T47D (cell line): ENCODE results near the gene VAPB.

Experiments
- DNase-seq, 2 experiments: peaks; one replicate each; pipeline versions ENCODE4 v3.0.0 to v3.0.0-alpha.2; 2011 to 2012; ENCODE audit warnings: low read depth in 1 of 2, low spot score in 1 of 2
- JUND ChIP-seq: IDR thresholded peaks from 2 replicates; pipeline ENCODE4 v1.6.1; 2012; ENCODE audit warnings: low read depth
- in situ Hi-C: cut with HindIII; loops from 2 replicates; pipeline ENCODE4 v1.10.0; 2016; ENCODE audit warnings: low sequenced_read_pairs, low pct_unique_long_range_greater_than_20kb

VAPB gene, protein sequence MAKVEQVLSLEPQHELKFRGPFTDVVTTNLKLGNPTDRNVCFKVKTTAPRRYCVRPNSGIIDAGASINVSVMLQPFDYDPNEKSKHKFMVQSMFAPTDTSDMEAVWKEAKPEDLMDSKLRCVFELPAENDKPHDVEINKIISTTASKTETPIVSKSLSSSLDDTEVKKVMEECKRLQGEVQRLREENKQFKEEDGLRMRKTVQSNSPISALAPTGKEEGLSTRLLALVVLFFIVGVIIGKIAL

DNA sequence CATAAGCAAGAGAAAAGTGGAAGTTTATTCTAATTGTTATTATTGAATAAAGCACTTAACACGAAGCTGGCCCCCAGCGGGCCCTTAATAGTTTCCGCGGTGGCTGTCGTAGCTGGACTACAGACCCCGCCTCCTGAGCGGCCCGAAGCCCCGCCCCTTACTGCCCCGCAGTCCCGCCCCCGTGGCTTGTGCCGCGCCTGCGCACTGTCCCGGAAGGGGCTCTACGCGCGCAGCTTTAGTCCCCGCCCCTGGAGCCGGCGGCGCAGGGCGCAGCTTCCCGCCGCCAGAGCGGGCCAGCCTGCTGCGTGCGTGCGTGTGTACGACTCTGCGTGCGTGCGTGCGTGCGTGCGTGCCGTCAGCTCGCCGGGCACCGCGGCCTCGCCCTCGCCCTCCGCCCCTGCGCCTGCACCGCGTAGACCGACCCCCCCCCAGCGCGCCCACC lies at the start of gene VAPB:
Gene VAPB, plus strand, starts transcription at position 348 of the 442 bp plus-strand sequence. CDS start 231 bp downstream, outside the sequence.
- in situ Hi-C loops: no loop called here
- no peak for TF ChIP-seq JUND
- DNase-seq: peak; percentile 81 to 98

GRCh38 chr20:58339741-58340140 lies 49.3 kb upstream of the VAPB start:
- in situ Hi-C loops: no loop called here
- DNase-seq: no peak
- TF ChIP-seq JUND: no peak

DNA sequence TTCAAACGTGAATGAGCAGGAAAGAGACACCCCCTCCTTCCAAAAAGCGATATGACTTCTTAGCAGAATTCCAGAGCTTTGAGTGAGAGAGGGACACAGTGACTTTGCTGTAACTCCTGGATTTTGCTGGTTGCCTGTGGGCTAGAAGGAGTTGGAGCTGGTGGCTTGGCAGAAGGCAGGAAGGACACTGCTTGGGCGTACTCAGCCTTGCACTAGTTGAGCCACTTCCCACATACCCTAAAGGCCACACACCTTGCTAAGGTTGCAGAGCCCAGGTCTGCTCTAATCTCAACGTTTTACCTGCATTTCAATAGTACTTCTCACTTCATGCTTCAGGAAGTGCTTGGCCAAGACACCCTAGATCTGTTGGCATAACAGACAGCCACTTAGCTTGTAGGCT lies 48.9 kb upstream of the VAPB start:
- DNase-seq: no peak
- in situ Hi-C loops: no loop called here
- TF ChIP-seq JUND: no peak

GRCh38 chr20:58340853-58341252 lies 48.2 kb upstream of the VAPB start:
- in situ Hi-C loops: no loop called here
- DNase-seq: no peak
- TF ChIP-seq JUND: no peak

DNA sequence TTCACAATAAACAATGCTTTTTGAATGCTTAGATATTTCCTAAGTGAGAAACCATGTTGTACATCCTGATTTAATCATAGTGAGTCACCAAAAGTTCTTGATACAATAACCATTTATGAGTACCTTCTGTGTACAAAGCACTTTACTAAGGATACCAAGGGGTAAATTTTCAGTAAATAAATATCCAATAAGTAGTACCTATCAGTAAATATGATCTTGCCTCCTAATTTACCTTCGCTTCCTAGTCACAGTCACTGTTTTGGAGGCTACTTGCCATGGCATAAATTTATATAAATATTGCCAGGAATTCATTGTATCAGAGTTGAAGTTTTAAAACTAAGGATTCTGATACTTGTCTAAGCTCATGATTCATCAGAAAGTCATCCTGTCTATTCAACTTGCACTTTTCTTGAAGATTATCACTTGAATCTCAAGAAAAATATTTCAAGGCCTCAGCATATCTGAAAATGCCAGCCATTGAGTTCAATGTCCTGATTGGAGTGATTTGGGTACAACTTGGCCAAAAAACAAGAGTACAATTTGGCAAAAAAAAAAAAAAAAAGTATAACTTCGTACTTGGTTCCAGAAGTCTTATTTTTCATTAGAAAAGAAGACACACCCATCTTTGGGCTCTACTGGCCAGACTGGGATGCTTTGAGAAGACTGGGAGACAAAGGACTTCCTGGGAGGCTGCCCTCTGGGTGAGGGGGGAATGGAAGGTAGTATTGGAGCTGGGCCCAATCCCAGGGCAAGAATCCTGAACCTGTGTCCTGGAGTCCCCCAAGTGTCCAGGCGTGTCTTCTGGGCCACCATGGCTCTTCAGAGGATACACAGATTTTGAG lies 46.7 kb upstream of the VAPB start:
- TF ChIP-seq JUND: no peak
- no peak for DNase-seq
- in situ Hi-C loops: no loop called here

DNA sequence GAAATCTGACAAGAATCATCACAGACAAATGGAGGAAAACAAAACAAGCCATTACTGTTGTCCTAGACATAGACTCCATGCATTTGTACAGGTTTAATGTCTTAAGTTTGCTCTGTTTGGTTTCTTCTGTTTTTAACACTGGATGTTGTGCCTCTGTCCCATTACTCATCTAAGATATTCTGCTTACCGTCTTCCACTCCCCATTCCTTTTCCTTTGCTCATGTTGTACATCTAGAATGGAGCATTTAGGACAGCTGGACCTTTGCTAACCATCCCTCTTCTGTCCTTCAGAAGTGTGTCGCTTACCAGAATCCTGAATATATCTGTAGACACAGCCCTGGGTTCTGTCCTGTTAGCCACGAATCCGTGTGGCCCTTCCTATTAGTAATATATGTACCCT lies 44.3 kb upstream of the VAPB start:
- DNase-seq: no peak
- no peak for TF ChIP-seq JUND
- in situ Hi-C loops: no loop called here

DNA sequence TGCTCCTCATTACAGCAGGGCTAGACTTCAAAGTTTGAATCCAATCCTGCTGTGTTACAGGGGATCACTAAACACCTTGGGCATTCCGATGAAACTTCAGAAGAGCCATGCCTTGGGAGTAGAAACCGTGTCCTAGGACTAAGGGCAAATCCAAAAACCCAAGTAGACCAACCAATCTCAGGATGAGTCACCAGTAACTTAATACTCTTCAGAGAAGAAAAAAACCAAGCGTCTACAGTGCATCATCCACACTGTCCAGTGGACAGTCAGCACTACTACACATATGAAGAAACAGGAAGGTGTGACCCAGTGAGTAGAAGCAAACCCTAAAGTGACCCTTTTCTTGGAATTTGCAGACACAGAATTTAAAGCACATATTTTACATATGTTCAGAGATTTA lies 39.5 kb upstream of the VAPB start:
- in situ Hi-C loops: no loop called here
- DNase-seq: no peak
- no peak for TF ChIP-seq JUND

- in situ Hi-C loops: no loop called here
- TF ChIP-seq JUND: no peak
Measured at GRCh38 chr20:58352468-58352867, 36.6 kb upstream of the VAPB start.

GRCh38 chr20:58359441-58359840 lies 29.6 kb upstream of the VAPB start:
- in situ Hi-C loops: no loop called here
- no peak for TF ChIP-seq JUND
- no peak for DNase-seq

More at GRCh38 chr20:58352468-58352867, 36.6 kb upstream of the VAPB start:
- DNase-seq: no peak

DNA sequence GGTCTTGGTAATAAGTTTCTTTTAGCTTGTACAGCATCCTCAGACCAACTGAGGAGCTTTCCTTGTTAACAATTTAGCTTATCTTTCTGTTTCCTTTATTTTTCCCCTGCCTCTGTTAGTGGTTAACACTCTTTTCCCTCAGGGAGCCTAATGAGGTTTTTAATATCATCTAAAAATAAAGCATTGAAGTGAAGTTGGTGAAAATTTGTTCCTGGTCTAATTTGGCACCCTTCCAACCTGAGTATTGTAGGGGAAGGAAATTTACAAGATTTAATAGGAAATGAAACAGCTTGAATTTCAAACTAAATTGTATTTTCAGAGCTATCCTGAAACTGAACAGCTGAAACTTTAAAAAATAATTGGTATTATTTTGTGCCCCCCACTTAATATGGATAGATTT lies 28.1 kb upstream of the VAPB start:
- in situ Hi-C loops: no loop called here
- TF ChIP-seq JUND: no peak
- no peak for DNase-seq

GRCh38 chr20:58361481-58362205 lies 27.4 kb upstream of the VAPB start:
- in situ Hi-C loops: no loop called here
- DNase-seq: no peak
- no peak for TF ChIP-seq JUND

DNA sequence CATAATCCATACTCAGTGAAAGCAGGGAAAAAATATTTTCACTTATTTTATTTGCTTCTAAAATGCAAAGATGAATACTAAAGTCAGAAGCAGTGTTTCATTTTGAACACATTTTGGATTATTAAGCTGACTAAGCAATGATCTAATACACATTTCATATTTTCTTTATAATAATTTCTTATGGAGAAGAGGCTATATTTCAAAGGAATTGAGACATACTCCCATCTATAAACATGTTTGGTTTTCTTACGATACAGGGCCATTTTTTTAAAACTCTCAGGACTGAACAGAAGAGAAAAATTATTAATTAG lies 26.9 kb upstream of the VAPB start:
- no peak for DNase-seq
- TF ChIP-seq JUND: no peak
- in situ Hi-C loops: no loop called here

- in situ Hi-C loops: no loop called here
- no peak for TF ChIP-seq JUND
Measured at GRCh38 chr20:58362970-58363369, 26.1 kb upstream of the VAPB start.

More at GRCh38 chr20:58362970-58363369, 26.1 kb upstream of the VAPB start:
- no peak for DNase-seq
